ENCODE data around the gene B9D1.

The B9D1 gene

GRCh38 chr17:19378416-19379360 is 16.2 kb upstream of the B9D1 start, which contains the start of gene MAPK7:
Gene MAPK7 (plus strand): TSS chr17:19378498. CDS start chr17:19378901, 403 bp downstream.
- DNase-seq (ENCODE audit: low read depth in 1 of 2, low spot score in 1 of 2) = no peak
- in situ Hi-C loops (cut with HindIII; ENCODE audit: low pct_unique_long_range_greater_than_20kb, low sequenced_read_pairs) = no loop called here
- TF ChIP-seq JUND (IDR thresholded peaks at IDR 0.05; ENCODE audit: low read depth) = no peak

GRCh38 chr17:19377602-19378415 is 15.3 kb upstream of the B9D1 start:
- in situ Hi-C loops (cut with HindIII; ENCODE audit: low pct_unique_long_range_greater_than_20kb, low sequenced_read_pairs) = no loop called here
- TF ChIP-seq JUND (IDR thresholded peaks at IDR 0.05; ENCODE audit: low read depth) = no peak
- peak; percentile 100 for DNase-seq (ENCODE audit: low read depth in 1 of 2, low spot score in 1 of 2)

GRCh38 chr17:19376811-19377210 is 14.3 kb upstream of the B9D1 start:
- in situ Hi-C loops (cut with HindIII; ENCODE audit: low pct_unique_long_range_greater_than_20kb, low sequenced_read_pairs) = no loop called here

GRCh38 chr17:19375732-19376131 is 13.2 kb upstream of the B9D1 start:
- no peak for DNase-seq (ENCODE audit: low read depth in 1 of 2, low spot score in 1 of 2)
- no peak for TF ChIP-seq JUND (IDR thresholded peaks at IDR 0.05; ENCODE audit: low read depth)
- in situ Hi-C loops (cut with HindIII; ENCODE audit: low pct_unique_long_range_greater_than_20kb, low sequenced_read_pairs) = no loop called here

More at GRCh38 chr17:19376811-19377210, 14.3 kb upstream of the B9D1 start:
- TF ChIP-seq JUND (IDR thresholded peaks at IDR 0.05; ENCODE audit: low read depth) = no peak
- DNase-seq (ENCODE audit: low read depth in 1 of 2, low spot score in 1 of 2) = peak in 1 of 2 experiments; percentile 84

- in situ Hi-C loops (cut with HindIII; ENCODE audit: low pct_unique_long_range_greater_than_20kb, low sequenced_read_pairs) = no loop called here
- no peak for TF ChIP-seq JUND (IDR thresholded peaks at IDR 0.05; ENCODE audit: low read depth)
- DNase-seq (ENCODE audit: low read depth in 1 of 2, low spot score in 1 of 2) = no peak
Measured at GRCh38 chr17:19374136-19374535, 11.6 kb upstream of the B9D1 start.

- no peak for TF ChIP-seq JUND (IDR thresholded peaks at IDR 0.05; ENCODE audit: low read depth)
- in situ Hi-C loops (cut with HindIII; ENCODE audit: low pct_unique_long_range_greater_than_20kb, low sequenced_read_pairs) = no loop called here
- DNase-seq (ENCODE audit: low read depth in 1 of 2, low spot score in 1 of 2) = no peak
Measured at GRCh38 chr17:19372866-19373504, 10.5 kb upstream of the B9D1 start.

GRCh38 chr17:19372439-19372838 is 9.9 kb upstream of the B9D1 start:
- no peak for TF ChIP-seq JUND (IDR thresholded peaks at IDR 0.05; ENCODE audit: low read depth)
- no peak for DNase-seq (ENCODE audit: low read depth in 1 of 2, low spot score in 1 of 2)
- in situ Hi-C loops (cut with HindIII; ENCODE audit: low pct_unique_long_range_greater_than_20kb, low sequenced_read_pairs) = no loop called here

- in situ Hi-C loops (cut with HindIII; ENCODE audit: low pct_unique_long_range_greater_than_20kb, low sequenced_read_pairs) = no loop called here
- no peak for TF ChIP-seq JUND (IDR thresholded peaks at IDR 0.05; ENCODE audit: low read depth)
- DNase-seq (ENCODE audit: low read depth in 1 of 2, low spot score in 1 of 2) = no peak
Measured at GRCh38 chr17:19372011-19372370, 9.5 kb upstream of the B9D1 start.

- in situ Hi-C loops (cut with HindIII; ENCODE audit: low pct_unique_long_range_greater_than_20kb, low sequenced_read_pairs) = no loop called here
Measured at GRCh38 chr17:19371259-19372010, 8.9 kb upstream of the B9D1 start.

GRCh38 chr17:19370493-19370960 is 8.0 kb upstream of the B9D1 start:
- no peak for DNase-seq (ENCODE audit: low read depth in 1 of 2, low spot score in 1 of 2)
- in situ Hi-C loops (cut with HindIII; ENCODE audit: low pct_unique_long_range_greater_than_20kb, low sequenced_read_pairs) = no loop called here
- no peak for TF ChIP-seq JUND (IDR thresholded peaks at IDR 0.05; ENCODE audit: low read depth)

More at GRCh38 chr17:19371259-19372010, 8.9 kb upstream of the B9D1 start:
- TF ChIP-seq JUND (IDR thresholded peaks at IDR 0.05; ENCODE audit: low read depth) = no peak
- DNase-seq (ENCODE audit: low read depth in 1 of 2, low spot score in 1 of 2) = no peak

- TF ChIP-seq JUND (IDR thresholded peaks at IDR 0.05; ENCODE audit: low read depth) = no peak
- no peak for DNase-seq (ENCODE audit: low read depth in 1 of 2, low spot score in 1 of 2)
- in situ Hi-C loops (cut with HindIII; ENCODE audit: low pct_unique_long_range_greater_than_20kb, low sequenced_read_pairs) = loop anchor here (10.0 kb wide), 1 partner anchor 95 kb away; no protein-coding TSS in a partner anchor
Measured at GRCh38 chr17:19369846-19370492, 7.4 kb upstream of the B9D1 start.

Data from T47D (cell line).